Measurements from ENCODE around the gene TUT4.

TUT4 gene

DNA sequence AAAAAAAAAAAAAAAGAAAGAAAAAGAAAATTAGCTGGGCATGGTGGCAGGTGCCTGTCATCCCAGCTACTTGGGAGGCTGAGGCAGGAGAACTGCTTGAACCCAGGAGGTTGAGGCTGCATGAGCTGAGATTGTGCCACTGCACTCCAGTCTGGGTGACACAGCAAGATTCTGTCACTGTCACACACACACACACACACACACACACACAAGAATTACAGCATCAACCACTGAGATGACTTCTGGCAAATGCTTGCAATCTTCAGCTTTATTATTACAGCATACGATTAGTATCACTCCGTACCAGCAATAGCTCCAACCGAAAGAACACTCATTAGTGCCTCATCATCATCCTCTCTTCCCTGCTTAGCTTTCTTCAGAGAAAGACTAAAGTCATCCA, 153.3 kb downstream of the TUT4 start:
- DNase-seq = no peak

GRCh38 chr1:52393174-52393573, 159.7 kb downstream of the TUT4 start:
- no peak for DNase-seq

GRCh38 chr1:52386458-52386857, 166.4 kb downstream of the TUT4 start:
- peak; percentile 89 for DNase-seq

DNA sequence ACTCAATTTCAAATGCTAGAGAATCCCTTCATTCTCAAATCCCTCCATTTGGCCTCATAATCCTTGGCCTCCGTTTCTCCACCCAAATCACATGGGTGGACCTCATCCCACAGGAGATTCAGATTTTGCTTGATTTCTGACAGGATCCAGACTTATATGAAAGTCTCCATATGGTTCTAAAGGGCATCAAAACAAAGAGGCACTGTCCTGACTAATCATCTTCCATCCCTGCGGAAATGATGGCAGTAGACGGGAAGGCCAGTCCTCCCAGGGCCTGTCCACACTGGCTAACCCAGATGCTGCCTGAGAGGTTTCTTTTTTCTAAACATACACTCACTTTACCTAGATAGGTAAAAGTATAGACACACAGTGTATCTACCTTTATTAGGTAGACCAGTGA, 167.5 kb downstream of the TUT4 start:
- DNase-seq = no peak
